GM19395 (cell line): ENCODE data around the gene KCNG4.
"Not testable (repeated sequence)": the region's sequence is repeated elsewhere in the genome, so short reads cannot be mapped to it uniquely, and the experiment has no call there.

ENCODE experiments used
- ATAC-seq: cut with Tn5 transposase; IDR thresholded peaks from one replicate; pipeline ENCODE4 v1.9.1; 2021; ENCODE audit warnings: mild to moderate bottlenecking, moderate library complexity; ENCODE audit not compliant: unreplicated experiment

The KCNG4 gene

GRCh38 chr16:84237994-84238750, 1.6 kb downstream of the KCNG4 start:
- ATAC-seq, result no peak

DNA sequence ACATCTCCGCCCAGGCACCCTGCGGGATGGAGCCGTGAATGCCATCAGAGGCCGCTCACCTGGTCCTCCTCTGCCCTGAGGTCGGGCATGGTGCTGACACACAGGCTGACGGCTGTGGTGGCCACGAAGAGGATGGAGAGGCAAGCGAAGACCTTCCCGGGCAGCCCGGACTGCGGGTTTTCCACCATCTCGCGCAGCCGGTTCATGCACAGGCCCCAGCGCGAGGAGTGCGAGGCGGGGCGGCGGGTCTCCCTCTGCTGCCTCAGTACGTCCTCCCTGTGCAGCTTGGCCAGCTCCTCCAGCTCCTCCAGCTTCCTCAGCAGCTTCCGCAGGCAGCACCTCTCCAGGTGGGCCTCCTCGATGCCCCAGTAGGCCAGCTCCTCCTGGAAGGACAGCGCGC, 3.1 kb downstream of the KCNG4 start:
- no peak for ATAC-seq

- no peak for ATAC-seq
These were observed 5.2 kb downstream of the KCNG4 start for GRCh38 chr16:84234321-84235241.

DNA sequence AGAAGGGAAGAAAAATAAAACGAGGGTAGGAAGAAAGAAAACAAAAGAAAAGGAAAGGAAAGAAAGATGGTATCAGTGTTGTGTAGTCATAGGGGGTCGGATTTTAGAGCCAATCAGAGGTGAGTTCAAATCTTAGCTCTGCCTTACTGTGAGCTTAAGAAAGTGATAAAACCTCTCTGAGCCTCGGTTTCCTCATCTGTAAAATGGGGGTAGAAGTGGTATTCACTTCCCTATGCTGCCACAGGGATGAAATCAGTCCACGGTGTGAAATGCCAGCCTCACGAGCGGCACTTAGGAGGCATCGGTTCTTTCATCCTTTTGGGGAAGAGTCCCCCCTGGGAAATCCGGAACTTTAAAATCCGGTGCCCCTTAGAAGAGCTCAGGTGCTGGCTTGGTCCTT, 6.1 kb downstream of the KCNG4 start:
- no peak for ATAC-seq

DNA sequence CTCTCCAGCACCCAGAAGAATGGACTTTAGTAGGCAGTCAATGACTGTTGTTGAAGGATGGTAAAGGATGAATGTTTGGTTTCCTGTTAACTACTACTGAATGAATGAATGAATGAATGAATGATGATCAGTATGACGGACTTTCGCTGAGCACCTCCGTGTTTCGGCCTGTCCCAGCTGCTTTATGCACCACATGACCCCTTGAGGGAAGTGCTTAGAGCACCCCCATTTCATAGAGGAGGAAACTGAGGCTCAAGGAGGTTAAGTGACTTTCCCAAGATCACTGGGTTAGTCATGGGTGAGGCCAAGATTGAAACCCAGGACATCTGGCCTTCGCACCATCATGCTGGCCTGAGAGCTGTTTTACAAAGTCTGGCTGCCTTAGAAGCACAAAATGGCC, 6.8 kb downstream of the KCNG4 start:
- no peak for ATAC-seq

DNA sequence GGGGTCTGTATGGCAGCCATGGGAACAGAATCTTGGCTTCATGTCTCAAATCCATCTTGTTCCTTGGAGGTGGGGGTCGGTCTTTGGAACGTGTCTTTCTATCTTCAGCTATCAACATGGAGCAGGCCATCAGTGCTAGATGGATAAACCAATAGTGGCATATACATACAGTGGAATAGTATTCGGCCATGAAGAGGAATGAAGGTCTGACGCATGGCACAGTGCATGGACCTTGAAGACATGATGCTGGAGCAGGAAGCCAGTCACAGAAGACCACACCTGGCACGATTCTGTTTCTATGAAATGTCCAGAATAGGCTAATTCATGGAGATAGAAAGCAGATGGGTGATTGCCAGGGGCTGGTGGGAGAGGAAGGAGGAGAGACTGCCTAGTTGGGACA, 7.8 kb downstream of the KCNG4 start:
- ATAC-seq, result no peak

DNA sequence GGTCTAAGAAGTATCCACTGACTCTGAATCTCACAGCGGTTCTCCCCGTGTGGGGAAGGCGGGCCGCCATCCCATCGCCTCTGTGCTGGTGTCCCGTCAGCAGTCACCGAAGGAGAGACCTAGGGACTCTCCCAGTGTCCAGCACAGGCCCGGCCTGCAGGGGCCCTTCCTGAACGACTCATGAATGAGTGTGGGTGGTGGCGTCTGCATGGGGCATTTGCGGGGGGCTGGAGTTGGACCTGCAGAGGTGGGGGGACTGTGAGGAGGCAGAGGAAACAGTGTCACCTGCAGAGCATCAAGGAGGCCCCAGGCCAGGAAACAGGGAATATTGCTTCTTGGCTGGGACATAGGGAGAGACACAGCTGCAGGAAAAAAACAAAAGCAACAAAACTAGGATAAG, 10.3 kb downstream of the KCNG4 start:
- no peak for ATAC-seq

DNA sequence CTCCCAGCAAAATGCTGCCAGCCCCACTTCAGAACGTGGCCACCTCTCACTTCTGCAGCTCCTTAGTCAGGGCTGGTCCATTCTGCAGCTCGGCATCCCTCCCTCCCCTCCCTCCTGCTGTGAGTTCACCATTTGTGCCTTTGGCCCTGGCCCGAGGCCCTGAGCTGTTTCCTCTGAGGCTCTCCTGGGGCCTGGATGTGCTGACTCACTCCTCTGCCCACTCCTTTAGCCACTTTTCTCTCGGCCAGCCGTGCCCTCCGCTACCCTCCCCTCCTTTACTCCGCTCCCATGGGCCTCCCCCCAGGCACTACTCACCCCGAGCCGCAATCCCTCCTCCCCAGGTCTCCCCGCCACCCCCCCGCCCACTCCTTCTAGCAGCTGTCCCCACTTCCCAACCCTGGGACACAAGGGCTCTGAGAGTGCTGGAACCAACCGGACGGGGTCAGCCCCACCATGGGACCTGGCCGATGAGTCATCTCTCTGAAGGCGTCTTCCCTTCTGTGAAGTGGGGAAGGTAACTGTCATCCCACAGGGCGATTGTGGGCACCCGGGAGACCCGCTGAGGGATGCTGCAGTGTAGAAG, 11.5 kb downstream of the KCNG4 start:
- ATAC-seq, result no peak

DNA sequence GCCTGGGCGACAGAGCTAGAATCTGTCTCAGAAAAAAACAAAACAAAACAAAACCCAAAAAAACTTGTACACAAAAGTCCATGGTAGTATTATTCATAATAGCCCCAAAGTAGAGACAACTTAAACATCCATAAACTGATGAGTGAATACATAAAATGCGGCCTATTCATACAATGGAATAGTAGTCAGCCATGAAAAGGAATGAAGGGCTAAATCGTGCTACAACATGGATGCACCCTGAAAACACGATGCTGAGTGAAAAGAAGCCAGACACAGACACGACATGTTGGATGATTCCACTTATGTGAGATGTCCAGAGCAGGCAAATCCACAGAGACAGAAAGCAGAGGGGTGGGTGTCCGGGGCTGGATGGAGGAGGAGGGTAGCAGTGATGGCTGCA, 12.3 kb downstream of the KCNG4 start:
- no peak for ATAC-seq

GRCh38 chr16:84226026-84226425, 13.8 kb downstream of the KCNG4 start:
- no peak for ATAC-seq

GRCh38 chr16:84225571-84225970, 14.2 kb downstream of the KCNG4 start:
- no peak for ATAC-seq

- ATAC-seq, result no peak
These were observed 14.7 kb downstream of the KCNG4 start for GRCh38 chr16:84225126-84225525.

GRCh38 chr16:84224554-84224953, 15.3 kb downstream of the KCNG4 start:
- ATAC-seq, result no peak

GRCh38 chr16:84223456-84223855, 16.4 kb downstream of the KCNG4 start:
- ATAC-seq, result no peak

- ATAC-seq, result no peak
These were observed 19.0 kb downstream of the KCNG4 start for GRCh38 chr16:84220851-84221250.

DNA sequence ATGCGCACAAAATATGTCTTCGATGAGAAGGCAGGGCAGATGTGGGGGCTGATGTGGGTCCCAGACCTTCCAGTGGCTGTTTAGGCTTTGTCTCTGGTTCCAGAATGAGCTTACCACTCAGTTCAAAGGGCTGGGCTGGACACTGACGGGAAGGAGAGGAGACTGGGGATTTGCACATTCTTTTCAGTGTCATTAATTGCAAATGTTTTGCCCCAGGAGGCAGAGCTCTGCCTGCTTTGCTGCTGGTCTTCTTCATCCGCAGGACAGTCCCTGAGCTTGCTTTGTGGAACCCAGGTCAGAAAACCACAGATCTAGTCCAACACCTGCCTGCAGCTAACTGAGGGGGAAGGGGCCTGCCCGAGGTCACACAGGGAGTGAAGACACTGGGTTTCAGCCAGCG, 20.9 kb downstream of the KCNG4 start:
- ATAC-seq, result no peak

DNA sequence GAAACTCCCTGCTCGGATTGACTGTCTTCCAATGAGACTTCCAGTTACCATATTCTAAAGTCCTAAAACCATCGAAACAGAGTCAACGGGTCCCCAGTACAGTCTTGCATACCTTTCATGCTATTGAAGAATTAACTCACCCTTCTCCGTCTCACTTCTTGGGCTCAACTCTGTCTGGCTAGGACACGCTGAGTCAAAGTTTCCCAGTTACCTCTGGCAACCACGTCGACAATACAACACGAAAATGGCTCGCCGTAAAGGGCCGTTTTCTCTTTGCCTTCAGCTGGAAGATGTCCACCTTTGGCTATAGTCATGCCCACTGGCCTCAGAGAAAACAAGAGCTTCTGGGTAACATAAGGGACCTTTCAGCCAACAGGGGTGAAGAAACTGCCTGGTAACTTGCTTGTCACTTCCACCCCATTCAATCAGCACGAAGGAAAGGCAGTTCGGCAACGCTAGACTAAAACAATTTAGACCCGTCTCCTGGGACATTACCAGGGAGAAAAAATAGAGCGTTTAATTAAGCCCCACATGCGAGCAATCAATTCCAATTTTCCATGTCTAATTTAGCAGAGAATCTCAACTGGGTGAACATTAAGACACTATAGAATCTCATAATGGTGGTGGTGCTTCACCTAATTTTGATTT, 21.5 kb downstream of the KCNG4 start:
- ATAC-seq, result no peak

DNA sequence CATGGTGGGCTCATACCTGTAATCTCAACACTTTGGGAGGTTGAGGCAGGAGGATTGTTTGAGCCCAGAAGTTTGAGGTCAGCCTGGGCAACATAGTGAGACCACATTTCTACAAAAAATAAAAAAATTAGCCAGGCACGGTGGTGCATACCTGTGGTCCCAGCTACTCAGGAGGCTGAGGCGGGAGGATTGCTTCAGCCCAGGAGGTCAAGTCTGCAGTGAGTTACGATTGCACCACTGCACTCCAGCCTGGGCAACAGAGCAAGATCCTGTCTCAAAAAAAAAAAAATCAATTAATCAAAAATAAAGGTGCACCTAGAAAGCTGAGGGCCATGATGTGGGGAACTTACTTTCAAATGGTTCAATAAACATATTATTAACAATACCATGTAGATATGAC, 23.7 kb downstream of the KCNG4 start:
- not testable (repeated sequence) for ATAC-seq

GRCh38 chr16:84215531-84215930, 24.3 kb downstream of the KCNG4 start:
- ATAC-seq, result no peak

DNA sequence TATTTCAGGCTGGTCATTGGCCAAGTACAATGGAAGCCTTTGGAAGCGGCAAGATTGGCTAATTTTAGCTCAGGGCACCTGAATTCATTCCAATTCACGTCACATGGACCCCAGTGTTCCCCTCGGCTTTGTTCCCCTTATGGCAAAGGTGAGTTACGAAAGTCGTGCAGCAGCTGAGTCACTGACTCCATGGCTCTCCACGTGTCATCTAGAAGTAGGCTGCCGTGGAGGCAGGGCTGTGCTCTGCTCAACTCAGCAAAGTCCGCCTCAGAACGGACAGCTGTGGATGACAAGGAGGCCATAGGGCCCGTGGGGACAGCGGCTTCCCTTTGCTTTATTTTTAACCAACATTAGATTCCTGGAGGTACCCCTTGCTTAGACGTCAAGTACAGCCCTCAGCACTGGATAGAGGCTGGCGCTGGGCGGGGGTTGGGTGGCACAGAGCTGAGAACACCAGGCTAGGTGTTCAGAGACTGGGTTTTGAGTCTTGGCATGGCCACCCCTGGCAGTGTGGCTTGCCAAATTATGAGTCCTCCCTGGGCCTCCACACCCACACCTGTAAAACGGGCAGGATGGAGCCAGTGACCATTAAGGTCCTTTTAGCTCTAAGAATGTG, 25.3 kb downstream of the KCNG4 start:
- no peak for ATAC-seq

DNA sequence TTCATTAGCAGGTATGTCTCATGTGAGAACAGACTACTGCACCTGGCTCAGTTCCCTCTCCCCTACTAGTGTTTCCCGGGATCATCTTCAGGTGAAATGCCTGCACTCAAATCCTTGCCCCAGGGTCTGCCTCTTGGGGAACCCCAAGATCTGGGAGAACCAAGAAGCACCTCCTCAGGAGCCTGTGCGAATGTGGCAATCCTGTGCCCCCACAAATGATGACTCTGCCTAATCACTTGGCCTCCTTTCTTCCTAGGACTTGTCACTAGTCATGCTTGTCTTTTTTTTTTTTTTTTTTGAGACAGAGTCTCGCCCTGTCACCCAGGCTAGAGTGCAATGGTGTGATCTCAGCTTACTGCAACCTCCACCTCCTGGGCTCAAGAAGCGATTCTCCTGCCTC, 27.2 kb downstream of the KCNG4 start:
- no peak for ATAC-seq
